HepG2 (cell line): ENCODE results near the gene SLC25A22. TPM values are rescaled to one million over a fixed set of nuclear protein-coding genes. Genes with fewer than 3 reads are reported as not detected.

Source experiments
- ARNTL ChIP-seq: sonication (generic); formaldehyde crosslinking; IDR thresholded peaks from 2 replicates; pipeline ENCODE4 v1.4.0; 2020; ENCODE audit warnings: mild to moderate bottlenecking, missing genetic modification reagents
- FOXA1 ChIP-seq, 2 experiments: fragments of 450-650 bp in 1 of 2; sonication (generic) in 1 of 2; formaldehyde crosslinking in 1 of 2; IDR thresholded peaks; 2 replicates each; pipeline versions ENCODE4 v1.4.0 to v1.6.1; 2016 to 2020; ENCODE audit warnings: missing genetic modification reagents in 1 of 2
- HDAC2 ChIP-seq: sonication (generic); formaldehyde crosslinking; IDR thresholded peaks from 2 replicates; pipeline ENCODE4 v1.4.0; 2020; ENCODE audit warnings: missing genetic modification reagents
- HMG20B ChIP-seq: conservative IDR thresholded peaks from 2 replicates; pipeline ENCODE4 v1.6.1; 2016; ENCODE audit warnings: missing genetic modification reagents, missing compliant biosample characterization
- REPIN1 ChIP-seq: sonication (generic); formaldehyde crosslinking; IDR thresholded peaks from 2 replicates; pipeline ENCODE4 v1.8.0; 2022; ENCODE audit warnings: missing genetic modification reagents, low read depth, mild to moderate bottlenecking, borderline replicate concordance
- RORA ChIP-seq: sonication (generic); formaldehyde crosslinking; IDR thresholded peaks from 2 replicates; pipeline ENCODE4 v1.5.0; 2020; ENCODE audit warnings: mild to moderate bottlenecking, missing genetic modification reagents, moderate library complexity
- TBX2 ChIP-seq: sonication (generic); formaldehyde crosslinking; IDR thresholded peaks from 2 replicates; pipeline ENCODE4 v1.5.0; 2020; ENCODE audit warnings: missing genetic modification reagents, mild to moderate bottlenecking, borderline replicate concordance
- YY1 ChIP-seq: IDR thresholded peaks from 2 replicates; pipeline ENCODE4 v1.6.1; 2011; ENCODE audit warnings: low read length, low read depth, moderate library complexity, mild to moderate bottlenecking; ENCODE audit not compliant: insufficient read depth, insufficient replicate concordance
- ZNF326 ChIP-seq: sonication (generic); formaldehyde crosslinking; IDR thresholded peaks from 2 replicates; pipeline ENCODE4 v1.4.0; 2020; ENCODE audit warnings: missing genetic modification reagents, borderline replicate concordance
- ZNF558 ChIP-seq: sonication (generic); formaldehyde crosslinking; IDR thresholded peaks from 2 replicates; pipeline ENCODE4 v1.9.0; 2022; ENCODE audit warnings: mild to moderate bottlenecking, missing genetic modification reagents, borderline replicate concordance
- ZNF678 ChIP-seq: sonication (generic); formaldehyde crosslinking; IDR thresholded peaks from 2 replicates; pipeline ENCODE4 v1.4.0; 2020; ENCODE audit warnings: mild to moderate bottlenecking, missing genetic modification reagents
- ZNF703 ChIP-seq: sonication (generic); formaldehyde crosslinking; IDR thresholded peaks from 2 replicates; pipeline ENCODE4 v1.5.1; 2020; ENCODE audit warnings: missing genetic modification reagents, mild to moderate bottlenecking, moderate library complexity, borderline replicate concordance
- polyA plus RNA-seq, 8 experiments: library from polyadenylated mRNA; depleted of rRNA in 3 of 8; stranded (reverse) in 7 of 8; unstranded in 1 of 8; fragments of >200 nt; fragmentation: Illumina TruSeq in 4 of 8; extraction: Trizol in 4 of 8; gene quantifications; 2 replicates each; pipeline versions ENCODE4 v1.2.1 to v1.2.3, GENCODE V29; 2011 to 2016; ENCODE audit warnings: low read depth in 4 of 8, missing spikeins in 1 of 8, mixed read lengths in 1 of 8; ENCODE audit not compliant: insufficient read depth in 1 of 8
- total RNA-seq, 5 experiments: library from RNA; depleted of rRNA; stranded (reverse); fragments of >200 nt; fragmentation: Illumina TruSeq; extraction: Trizol; gene quantifications; 2 replicates each; pipeline ENCODE4 v1.2.3, GENCODE V29; 2016; ENCODE audit warnings: low read depth in 1 of 5
- TF ChIP-seq, protein P1 (sequence below): sonication (generic); IDR thresholded peaks from 2 replicates; pipeline ENCODE4 v1.6.1; 2016; ENCODE audit warnings: low read depth, borderline replicate concordance
- TF ChIP-seq, protein P2 (sequence below): sonication (generic); formaldehyde crosslinking; IDR thresholded peaks from 2 replicates; pipeline ENCODE4 v1.5.0; 2020; ENCODE audit warnings: mild to moderate bottlenecking, missing genetic modification reagents, borderline replicate concordance
- TF ChIP-seq, protein P3 (sequence below): sonication (generic); formaldehyde crosslinking; IDR thresholded peaks from 2 replicates; pipeline ENCODE4 v1.4.0; 2020; ENCODE audit warnings: missing genetic modification reagents
- TF ChIP-seq, protein P4 (sequence below): IDR thresholded peaks from 2 replicates; pipeline ENCODE4 v1.6.1; 2016; ENCODE audit warnings: missing compliant biosample characterization, missing genetic modification reagents, borderline replicate concordance
- TF ChIP-seq, protein P5 (sequence below): sonication (generic); formaldehyde crosslinking; IDR thresholded peaks from 2 replicates; pipeline ENCODE4 v1.4.0; 2020; ENCODE audit warnings: missing genetic modification reagents, mild to moderate bottlenecking, borderline replicate concordance

SLC25A22 gene
- total and polyA plus RNA-seq, 2 of the 13 experiments (the other 11 are each of a cell fraction or from before 2014, with no cell fraction given): 12.4 to 19.2 TPM

DNA sequence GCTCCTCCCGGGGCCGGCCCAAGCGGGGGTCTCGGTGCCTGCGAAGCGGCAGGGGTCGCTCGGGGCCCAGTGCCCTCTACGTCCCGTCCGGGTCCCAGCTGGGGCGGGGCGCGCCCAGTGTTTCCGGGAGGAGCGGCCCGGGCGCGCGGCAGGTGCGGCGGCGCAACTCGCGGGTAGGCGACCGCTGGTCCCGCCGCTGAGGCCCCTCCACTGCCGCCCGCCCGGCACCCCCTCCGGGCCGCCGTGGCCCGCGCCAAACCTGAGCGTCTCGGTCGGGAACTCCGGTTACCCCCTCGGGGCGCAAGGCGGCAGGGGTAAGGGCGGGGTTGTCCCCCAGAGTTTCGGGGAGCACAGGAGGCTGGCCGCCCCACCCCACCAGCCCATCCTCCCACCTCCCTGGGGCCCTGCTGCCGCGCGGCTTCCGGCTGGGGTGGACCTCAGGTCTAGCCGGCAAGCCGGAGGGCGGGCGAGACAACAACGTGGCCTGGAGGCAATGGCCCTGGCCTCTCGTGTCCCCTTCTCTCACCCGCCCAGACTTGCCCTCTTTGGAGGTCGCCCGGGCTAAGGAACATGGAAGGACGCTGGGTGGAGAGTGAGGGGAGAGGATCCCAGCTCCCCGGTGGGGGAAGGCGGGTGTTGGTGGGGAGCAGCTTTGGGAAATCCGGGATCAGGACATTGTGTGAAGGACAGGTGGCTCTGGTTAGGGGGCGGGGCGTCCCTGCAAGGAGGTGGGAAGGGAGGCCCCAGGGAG, 29.2 kb upstream of the SLC25A22 start (continued):
- TF ChIP-seq, protein P1, sequence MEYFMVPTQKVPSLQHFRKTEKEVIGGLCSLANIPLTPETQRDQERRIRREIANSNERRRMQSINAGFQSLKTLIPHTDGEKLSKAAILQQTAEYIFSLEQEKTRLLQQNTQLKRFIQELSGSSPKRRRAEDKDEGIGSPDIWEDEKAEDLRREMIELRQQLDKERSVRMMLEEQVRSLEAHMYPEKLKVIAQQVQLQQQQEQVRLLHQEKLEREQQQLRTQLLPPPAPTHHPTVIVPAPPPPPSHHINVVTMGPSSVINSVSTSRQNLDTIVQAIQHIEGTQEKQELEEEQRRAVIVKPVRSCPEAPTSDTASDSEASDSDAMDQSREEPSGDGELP: peak; percentile 14; the same call in 1 of the 2 replicates
- TF ChIP-seq RORA (no peak), TBX2 (peak; percentile 47; the same call in 1 of the 2 replicates), REPIN1 (CRISPR knock-in tag) (peak; percentile 63; the same call in 1 of the 2 replicates), ZNF678 (0 out of 2 replicates have a peak, but pooled peaks have one; percentile 16), HDAC2 (CRISPR knock-in tag) (peak; percentile 64), ZNF703 (peak; percentile 75; the same call in 1 of the 2 replicates), FOXA1 (IDR thresholded peaks at IDR 0.05) (no peak), FOXA1 (CRISPR knock-in tag; IDR thresholded peaks at IDR 0.05) (0 out of 2 replicates have a peak, but pooled peaks have one; percentile 26), YY1 (peak; percentile 10), ARNTL (0 out of 2 replicates have a peak, but pooled peaks have one; percentile 59), HMG20B (peak; percentile 45; the same call in 1 of the 2 replicates), ZNF326 (CRISPR knock-in tag) (no peak), ZNF558 (CRISPR knock-in tag) (no peak)
- TF ChIP-seq, protein P2, sequence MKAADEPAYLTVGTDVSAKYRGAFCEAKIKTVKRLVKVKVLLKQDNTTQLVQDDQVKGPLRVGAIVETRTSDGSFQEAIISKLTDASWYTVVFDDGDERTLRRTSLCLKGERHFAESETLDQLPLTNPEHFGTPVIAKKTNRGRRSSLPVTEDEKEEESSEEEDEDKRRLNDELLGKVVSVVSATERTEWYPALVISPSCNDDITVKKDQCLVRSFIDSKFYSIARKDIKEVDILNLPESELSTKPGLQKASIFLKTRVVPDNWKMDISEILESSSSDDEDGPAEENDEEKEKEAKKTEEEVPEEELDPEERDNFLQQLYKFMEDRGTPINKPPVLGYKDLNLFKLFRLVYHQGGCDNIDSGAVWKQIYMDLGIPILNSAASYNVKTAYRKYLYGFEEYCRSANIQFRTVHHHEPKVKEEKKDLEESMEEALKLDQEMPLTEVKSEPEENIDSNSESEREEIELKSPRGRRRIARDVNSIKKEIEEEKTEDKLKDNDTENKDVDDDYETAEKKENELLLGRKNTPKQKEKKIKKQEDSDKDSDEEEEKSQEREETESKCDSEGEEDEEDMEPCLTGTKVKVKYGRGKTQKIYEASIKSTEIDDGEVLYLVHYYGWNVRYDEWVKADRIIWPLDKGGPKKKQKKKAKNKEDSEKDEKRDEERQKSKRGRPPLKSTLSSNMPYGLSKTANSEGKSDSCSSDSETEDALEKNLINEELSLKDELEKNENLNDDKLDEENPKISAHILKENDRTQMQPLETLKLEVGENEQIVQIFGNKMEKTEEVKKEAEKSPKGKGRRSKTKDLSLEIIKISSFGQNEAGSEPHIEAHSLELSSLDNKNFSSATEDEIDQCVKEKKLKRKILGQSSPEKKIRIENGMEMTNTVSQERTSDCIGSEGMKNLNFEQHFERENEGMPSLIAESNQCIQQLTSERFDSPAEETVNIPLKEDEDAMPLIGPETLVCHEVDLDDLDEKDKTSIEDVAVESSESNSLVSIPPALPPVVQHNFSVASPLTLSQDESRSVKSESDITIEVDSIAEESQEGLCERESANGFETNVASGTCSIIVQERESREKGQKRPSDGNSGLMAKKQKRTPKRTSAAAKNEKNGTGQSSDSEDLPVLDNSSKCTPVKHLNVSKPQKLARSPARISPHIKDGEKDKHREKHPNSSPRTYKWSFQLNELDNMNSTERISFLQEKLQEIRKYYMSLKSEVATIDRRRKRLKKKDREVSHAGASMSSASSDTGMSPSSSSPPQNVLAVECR: peak; percentile 96
- TF ChIP-seq, protein P3, sequence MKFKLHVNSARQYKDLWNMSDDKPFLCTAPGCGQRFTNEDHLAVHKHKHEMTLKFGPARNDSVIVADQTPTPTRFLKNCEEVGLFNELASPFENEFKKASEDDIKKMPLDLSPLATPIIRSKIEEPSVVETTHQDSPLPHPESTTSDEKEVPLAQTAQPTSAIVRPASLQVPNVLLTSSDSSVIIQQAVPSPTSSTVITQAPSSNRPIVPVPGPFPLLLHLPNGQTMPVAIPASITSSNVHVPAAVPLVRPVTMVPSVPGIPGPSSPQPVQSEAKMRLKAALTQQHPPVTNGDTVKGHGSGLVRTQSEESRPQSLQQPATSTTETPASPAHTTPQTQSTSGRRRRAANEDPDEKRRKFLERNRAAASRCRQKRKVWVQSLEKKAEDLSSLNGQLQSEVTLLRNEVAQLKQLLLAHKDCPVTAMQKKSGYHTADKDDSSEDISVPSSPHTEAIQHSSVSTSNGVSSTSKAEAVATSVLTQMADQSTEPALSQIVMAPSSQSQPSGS (CRISPR knock-in tag): peak; percentile 12; the same call in 1 of the 2 replicates
- TF ChIP-seq, protein P4, sequence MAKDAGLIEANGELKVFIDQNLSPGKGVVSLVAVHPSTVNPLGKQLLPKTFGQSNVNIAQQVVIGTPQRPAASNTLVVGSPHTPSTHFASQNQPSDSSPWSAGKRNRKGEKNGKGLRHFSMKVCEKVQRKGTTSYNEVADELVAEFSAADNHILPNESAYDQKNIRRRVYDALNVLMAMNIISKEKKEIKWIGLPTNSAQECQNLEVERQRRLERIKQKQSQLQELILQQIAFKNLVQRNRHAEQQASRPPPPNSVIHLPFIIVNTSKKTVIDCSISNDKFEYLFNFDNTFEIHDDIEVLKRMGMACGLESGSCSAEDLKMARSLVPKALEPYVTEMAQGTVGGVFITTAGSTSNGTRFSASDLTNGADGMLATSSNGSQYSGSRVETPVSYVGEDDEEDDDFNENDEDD (CRISPR knock-in tag): no peak; the same call in 1 of the 2 replicates
- TF ChIP-seq, protein P5, sequence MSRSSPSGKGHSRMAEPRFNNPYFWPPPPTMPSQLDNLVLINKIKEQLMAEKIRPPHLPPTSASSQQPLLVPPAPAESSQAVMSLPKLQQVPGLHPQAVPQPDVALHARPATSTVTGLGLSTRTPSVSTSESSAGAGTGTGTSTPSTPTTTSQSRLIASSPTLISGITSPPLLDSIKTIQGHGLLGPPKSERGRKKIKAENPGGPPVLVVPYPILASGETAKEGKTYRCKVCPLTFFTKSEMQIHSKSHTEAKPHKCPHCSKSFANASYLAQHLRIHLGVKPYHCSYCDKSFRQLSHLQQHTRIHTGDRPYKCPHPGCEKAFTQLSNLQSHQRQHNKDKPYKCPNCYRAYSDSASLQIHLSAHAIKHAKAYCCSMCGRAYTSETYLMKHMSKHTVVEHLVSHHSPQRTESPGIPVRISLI (CRISPR knock-in tag): peak; percentile 8; the same call in 1 of the 2 replicates
